Measurements from ENCODE around the gene PLIN3. TPM values are rescaled to one million over a fixed set of nuclear protein-coding genes. Genes with fewer than 3 reads are reported as not detected.
A peak's percentile ranks its signal among the peaks of the same experiment; 100 is the strongest.

Gene PLIN3
- total and polyA plus RNA-seq, 11 donors = 10.0 to 102 (median 22.9) TPM

GRCh38 chr19:4910594-4911281 lies 43.3 kb upstream of the PLIN3 start:
- Histone ChIP-seq H3K4me1 (peaks cover 4 to 59% (median 20%) of the 10 kb centered on the region in 12 donors), H3K4me3 (peak overlapping the region; percentile 32 to 93 (median 72)), H3K9me3 (no peaks in the 10 kb centered on the region), H3K27ac (peak overlapping the region in 1 of 12 donors; percentile 80), H3K27me3 (peaks cover 0 to 10% (median 0%) of the 10 kb centered on the region in 9 donors), H3K36me3 (no peaks in the 10 kb centered on the region)
- intact Hi-C loops (cut with DNase I) = loop anchor here (1.0 to 5.0 kb wide), 10 partner anchors 38 to 103 kb away; no protein-coding TSS in a partner anchor
- no peak for TF ChIP-seq POLR2A (IDR thresholded peaks at IDR 0.05)
- TF ChIP-seq CTCF (IDR thresholded peaks at IDR 0.05) = no peak
- no peak for ATAC-seq
- WGBS, 4 donors = 34 to 55% (median 46%) methylated on average over 18 to 23 of the region's 23 CpGs
- DNase-seq = peak in 1 of 5 donors; percentile 40

DNA sequence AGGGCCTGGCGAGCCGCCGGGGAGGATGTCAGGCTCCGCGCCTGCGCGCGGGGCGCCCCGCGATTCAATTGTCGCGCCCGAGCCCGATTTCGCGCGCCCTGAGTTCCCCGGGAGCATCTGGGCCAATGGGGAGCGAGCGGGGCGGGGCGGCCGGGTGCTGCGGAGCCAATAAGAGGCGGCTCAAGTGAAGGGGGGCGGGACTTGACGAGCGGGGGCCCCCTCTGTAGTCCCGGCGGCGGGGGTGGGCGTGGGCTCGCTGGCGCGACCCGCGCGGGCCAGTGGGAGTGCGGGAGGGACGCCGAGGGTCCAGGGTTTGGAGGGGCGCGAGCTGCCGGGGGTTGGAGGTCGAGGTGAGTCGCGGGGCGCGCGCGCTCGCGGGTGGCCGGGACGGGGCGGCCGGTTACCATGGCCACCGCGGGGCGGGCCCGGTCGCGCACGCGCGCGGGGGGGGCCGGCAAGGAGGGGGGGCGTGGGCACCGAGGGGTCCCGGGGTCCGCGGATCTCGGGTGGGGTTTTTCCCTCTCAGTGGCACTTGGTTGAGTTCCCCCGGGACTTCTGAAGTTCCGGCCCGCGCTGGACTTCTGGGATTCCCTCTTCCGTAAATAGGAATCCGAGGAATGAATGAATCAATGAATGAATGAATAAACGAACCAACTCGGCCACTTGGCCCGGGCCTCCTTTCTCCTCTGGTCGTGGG lies 42.6 kb upstream of the PLIN3 start:
- 0 to 1% (median 1%) methylated on average over 12 to 85 of the region's 85 CpGs for WGBS, 4 donors
- peak; percentile 92 to 96 (median 93) for DNase-seq
- peak overlapping the region; percentile 32 to 93 (median 72) for H3K4me3 ChIP-seq

GRCh38 chr19:4909156-4909896 lies 41.9 kb upstream of the PLIN3 start, which contains the start of gene UHRF1:
Gene UHRF1 (plus strand): TSS chr19:4909501. CDS start chr19:4910886, 1,385 bp downstream.
- H3K4me1 ChIP-seq = peaks cover 4 to 45% (median 20%) of the 10 kb centered on the region in 12 donors
- ATAC-seq (no peak), DNase-seq (no peak)
- peaks cover 0 to 10% (median 0%) of the 10 kb centered on the region in 9 donors for H3K27me3 ChIP-seq
- H3K27ac ChIP-seq = peak within 1 kb of the TSS in 1 of 12 donors; percentile 80
- intact Hi-C loops (cut with DNase I) = no loop called here
- H3K9me3 ChIP-seq = no peaks in the 10 kb centered on the region
- no peaks in the 10 kb centered on the region for H3K36me3 ChIP-seq
- 3 to 12% (median 5%) methylated on average over 20 to 89 of the region's 89 CpGs for WGBS, 4 donors
- TF ChIP-seq CTCF (IDR thresholded peaks at IDR 0.05) (no peak), POLR2A (IDR thresholded peaks at IDR 0.05) (no peak)
- peak within 1 kb of the TSS; percentile 32 to 93 (median 72) for H3K4me3 ChIP-seq

More for the DNA sequence above, 42.6 kb upstream of the PLIN3 start:
- no peak for TF ChIP-seq CTCF (IDR thresholded peaks at IDR 0.05)
- TF ChIP-seq POLR2A (IDR thresholded peaks at IDR 0.05) = no peak
- H3K9me3 ChIP-seq = no peaks in the 10 kb centered on the region
- peak; percentile 89 to 98 (median 97) for ATAC-seq
- intact Hi-C loops (cut with DNase I) = loop anchor here in 9 of 10 donors (1.0 to 5.0 kb wide), 9 partner anchors 37 to 103 kb away; no protein-coding TSS in a partner anchor
- peaks cover 0 to 10% (median 0%) of the 10 kb centered on the region in 9 donors for H3K27me3 ChIP-seq
- H3K4me1 ChIP-seq = peaks cover 4 to 52% (median 20%) of the 10 kb centered on the region in 12 donors
- H3K36me3 ChIP-seq = no peaks in the 10 kb centered on the region
- H3K27ac ChIP-seq = peak overlapping the region in 1 of 12 donors; percentile 80
